Adrenal gland (tissue), 5 donors: ENCODE results near the gene OTOF.

Experiments used
- CTCF ChIP-seq, 6 experiments: fragments of 450-650 bp in 4 of 6; fragments of 200-600 bp in 2 of 6; sonication (generic) in 1 of 6; IDR thresholded peaks; 1 replicate in 5 of 6; 2 replicates in 1 of 6; pipeline versions ENCODE4 v1.5.1 to v1.8.0; 2016 to 2021; ENCODE audit warnings: antibody characterized with exemption in 6 of 6, mild to moderate bottlenecking in 2 of 6, moderate library complexity in 1 of 6
- POLR2A ChIP-seq, 2 donors: fragments of 450-650 bp; IDR thresholded peaks; one replicate each; pipeline ENCODE4 v1.6.1; 2017; ENCODE audit warnings: antibody characterized with exemption in 2 of 2, mild to moderate bottlenecking in 2 of 2, moderate library complexity in 1 of 2
- donor health status: DM: no; HTN: no; CAD: no.

GRCh38 chr2:26457251-26457666 is 20.7 kb downstream of the OTOF start:
- no peak for TF ChIP-seq CTCF (IDR thresholded peaks at IDR 0.05)
- TF ChIP-seq POLR2A (IDR thresholded peaks at IDR 0.05): no peak
